SK-N-SH (cell line): Measurements from ENCODE around the gene FAM107B. TPM values are rescaled to one million over a fixed set of nuclear protein-coding genes. Genes with fewer than 3 reads are reported as not detected.

Experiments
- CTCF ChIA-PET: fragments of 300-600, 350-600 bp; formaldehyde crosslinking; extraction: SDS; loops from one replicate; lab custom pipeline; 2021; lab: Yijun Ruan, JAX
- POLR2A ChIA-PET: fragments of 350-600 bp; sonication (Branson Sonifier 250); formaldehyde crosslinking; extraction: SDS; loops from one replicate; lab custom pipeline; 2020; ENCODE audit warnings: antibody characterized with exemption, inconsistent platforms; lab: Yijun Ruan, JAX
- DNase-seq: peaks from one replicate; pipeline ENCODE4 v3.0.0; 2012
- H2AFZ ChIP-seq: fragments of 200-600 bp; sonication (generic); 2 replicates; pipeline ENCODE4 v1.8.1; 2016; ENCODE audit warnings: antibody characterized with exemption, mild to moderate bottlenecking, low read depth
- H3F3A ChIP-seq: fragments of 200-600 bp; sonication (generic); replicated peaks from 2 replicates; pipeline ENCODE3; 2016; ENCODE audit warnings: antibody characterized with exemption, mild to moderate bottlenecking; ENCODE audit not compliant: insufficient read depth
- H3K27ac ChIP-seq, 2 experiments: fragments of 200-500 bp in 1 of 2; fragments of 200-600 bp in 1 of 2; sonication (Bioruptor generic) in 1 of 2; sonication (generic), shearing (Covaris generic) in 1 of 2; 2 replicates each; pipeline versions ENCODE4 v1.5.1 to v1.6.1; 2014 to 2016; ENCODE audit warnings: low read depth in 2 of 2, inconsistent platforms in 1 of 2, low read length in 1 of 2, mild to moderate bottlenecking in 1 of 2, mixed read lengths in 1 of 2
- H3K27me3 ChIP-seq: fragments of 200-600 bp; sonication (generic), shearing (Covaris generic); 2 replicates; pipeline ENCODE4 v1.6.1; 2016; ENCODE audit warnings: mixed run types; ENCODE audit not compliant: insufficient read depth
- H3K36me3 ChIP-seq, 2 experiments: fragments of 200-500 bp in 1 of 2; fragments of 200-600 bp in 1 of 2; sonication (Bioruptor generic) in 1 of 2; sonication (generic) in 1 of 2; replicated peaks in 1 of 2; 2 replicates each; pipeline versions ENCODE3 to v1.5.1; 2014 to 2016; ENCODE audit warnings: low read length in 1 of 2, mild to moderate bottlenecking in 1 of 2; ENCODE audit not compliant: insufficient read depth in 2 of 2, control insufficient read depth in 1 of 2
- H3K4me1 ChIP-seq, 2 experiments: fragments of 200-500 bp in 1 of 2; fragments of 200-600 bp in 1 of 2; sonication (Bioruptor generic) in 1 of 2; sonication (generic), shearing (Covaris generic) in 1 of 2; 2 replicates each; pipeline versions ENCODE4 v1.5.1 to v1.6.1; 2014 to 2016; ENCODE audit warnings: low read depth in 1 of 2, low read length in 1 of 2, mixed run types in 1 of 2; ENCODE audit not compliant: insufficient read depth in 2 of 2, control insufficient read depth in 1 of 2
- H3K4me2 ChIP-seq: fragments of 200-600 bp; sonication (generic), shearing (Covaris generic); 2 replicates; pipeline ENCODE4 v1.6.1; 2017; ENCODE audit warnings: mixed run types
- H3K4me3 ChIP-seq, 2 experiments: fragments of 200-500 bp in 1 of 2; fragments of 200-600 bp in 1 of 2; sonication (Bioruptor generic) in 1 of 2; sonication (generic), shearing (Covaris generic) in 1 of 2; 2 replicates each; pipeline versions ENCODE4 v1.5.1 to v1.8.1; 2014 to 2016; ENCODE audit warnings: low read depth in 2 of 2, inconsistent platforms in 1 of 2, low read length in 1 of 2, mild to moderate bottlenecking in 1 of 2, mixed read lengths in 1 of 2, moderate library complexity in 1 of 2
- H3K79me2 ChIP-seq: fragments of 200-600 bp; sonication (generic); 2 replicates; pipeline ENCODE4 v1.8.1; 2017; ENCODE audit warnings: mild to moderate bottlenecking; ENCODE audit not compliant: insufficient read depth
- H3K9ac ChIP-seq: fragments of 200-600 bp; sonication (generic); 2 replicates; pipeline ENCODE4 v1.6.1; 2017; ENCODE audit warnings: mixed run types
- H3K9me2 ChIP-seq: fragments of 200-600 bp; sonication (generic); 2 replicates; pipeline ENCODE4 v1.6.1; 2017; ENCODE audit warnings: mixed run types
- H3K9me3 ChIP-seq: fragments of 200-600 bp; sonication (generic); 2 replicates; pipeline ENCODE4 v1.6.1; 2017; ENCODE audit warnings: mixed run types, mild to moderate bottlenecking, moderate library complexity
- H4K20me1 ChIP-seq: fragments of 200-600 bp; sonication (generic); 2 replicates; pipeline ENCODE4 v1.6.1; 2017; ENCODE audit warnings: mild to moderate bottlenecking, mixed run types; ENCODE audit not compliant: insufficient read depth
- EP300 ChIP-seq, 2 experiments: IDR thresholded peaks; 2 replicates each; pipeline versions ENCODE4 v1.4.0 to v1.6.1; 2012; ENCODE audit warnings: borderline replicate concordance in 1 of 2, low read depth in 1 of 2, low read length in 1 of 2
- EZH2phosphoT487 ChIP-seq: fragments of 200-600 bp; sonication (generic); IDR thresholded peaks from 2 replicates; pipeline ENCODE4 v1.6.1; 2017; ENCODE audit warnings: low read depth, mixed run types, mild to moderate bottlenecking, antibody characterized with exemption, moderate library complexity, borderline replicate concordance
- FOSL2 ChIP-seq: IDR thresholded peaks from 2 replicates; pipeline ENCODE4 v1.4.0; 2012; ENCODE audit warnings: low read depth, mild to moderate bottlenecking, moderate library complexity, borderline replicate concordance
- FOXM1 ChIP-seq: IDR thresholded peaks from 2 replicates; pipeline ENCODE4 v1.4.0; 2012; ENCODE audit warnings: low read depth, mild to moderate bottlenecking
- GABPA ChIP-seq: IDR thresholded peaks from 2 replicates; pipeline ENCODE4 v1.4.0; 2012; ENCODE audit warnings: low read depth, mild to moderate bottlenecking
- NRF1 ChIP-seq: IDR thresholded peaks from 2 replicates; pipeline ENCODE4 v1.6.1; 2012; ENCODE audit warnings: low read depth, mild to moderate bottlenecking, low read length
- RAD21 ChIP-seq: IDR thresholded peaks from 2 replicates; pipeline ENCODE4 v1.6.1; 2012; ENCODE audit warnings: mild to moderate bottlenecking, low read length
- RCOR1 ChIP-seq: fragments of 150-350 bp; IDR thresholded peaks from 2 replicates; pipeline ENCODE4 v1.6.1; 2017; ENCODE audit warnings: antibody characterized with exemption, low read length
- SIN3A ChIP-seq: IDR thresholded peaks from 2 replicates; pipeline ENCODE4 v1.6.1; 2012; ENCODE audit warnings: low read depth, mild to moderate bottlenecking, low read length, moderate library complexity, borderline replicate concordance
- SMC3 ChIP-seq: IDR thresholded peaks from 2 replicates; pipeline ENCODE4 v1.6.1; 2012; ENCODE audit warnings: low read depth, low read length, improper control_type of control experiment
- WGBS: methylation state at CpG from one replicate; pipeline ENCODE4 v1.1.6; 2017; ENCODE audit warnings: low lambda C conversion rate; 5-methylcytosine and 5-hydroxymethylcytosine counted together
- polyA plus RNA-seq, 3 experiments: library from polyadenylated mRNA; depleted of rRNA; stranded (reverse); fragments of >200 nt; gene quantifications; 2 replicates each; pipeline ENCODE4 v1.2.3, GENCODE V29; 2012
- TF ChIP-seq, protein P1 (sequence below): fragments of 200-600 bp; sonication (generic); IDR thresholded peaks from 2 replicates; pipeline ENCODE4 v1.6.1; 2017; ENCODE audit warnings: antibody characterized with exemption, mild to moderate bottlenecking, moderate library complexity

Gene FAM107B
- polyA plus RNA-seq, 1 of the 3 experiments (the other 2 are of a cell fraction) = 1.0 TPM

DNA sequence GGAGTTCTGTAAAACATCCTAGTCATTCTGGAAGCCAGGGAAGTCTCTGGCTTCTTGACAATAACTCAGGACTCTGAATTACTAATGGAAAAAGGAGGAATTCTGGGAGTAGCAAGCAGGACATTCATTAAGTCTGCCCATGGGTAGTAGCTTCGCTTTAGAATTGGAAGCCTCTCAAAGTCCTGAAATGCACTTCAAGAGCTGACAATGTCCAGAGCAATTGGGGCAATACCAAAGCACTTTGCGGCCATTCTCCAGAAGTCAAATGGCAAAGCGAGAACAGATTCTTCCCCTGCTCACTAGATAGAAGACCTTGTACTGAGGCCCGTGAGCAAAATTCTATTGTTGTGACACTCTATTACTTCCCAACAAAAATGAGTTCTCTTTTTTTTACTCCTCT, 293.7 kb downstream of the FAM107B start:
- no peak overlapping the region for H3K9ac ChIP-seq
- H3F3A ChIP-seq = no peaks in the 10 kb centered on the region
- POLR2A ChIA-PET = no interaction called here
- no peak for TF ChIP-seq EP300 (IDR thresholded peaks at IDR 0.05; ENCODE audit: borderline replicate concordance in 1 of 2, low read depth in 1 of 2, low read length in 1 of 2)
- no peak for TF ChIP-seq RCOR1
- TF ChIP-seq GABPA = no peak
- TF ChIP-seq FOSL2 = no peak
- CTCF ChIA-PET = interaction anchor here (0.6 to 1.5 kb wide), 3 partner anchors 280 to 343 kb away, joined by 3 to 7 read pairs (median 4); no protein-coding TSS in a partner anchor
- no peak overlapping the region for H3K4me3 ChIP-seq
- H2AFZ ChIP-seq = no peak overlapping the region
- H3K4me1 ChIP-seq = no peaks in the 10 kb centered on the region
- H3K9me2 ChIP-seq = no peaks in the 10 kb centered on the region
- no peaks in the 10 kb centered on the region for H3K27me3 ChIP-seq
- WGBS = 83% methylated on average over 4 of the region's 4 CpGs
- no peaks in the 10 kb centered on the region for H3K9me3 ChIP-seq
- no peaks in the 10 kb centered on the region for H4K20me1 ChIP-seq
- H3K36me3 ChIP-seq = no peaks in the 10 kb centered on the region
- H3K27ac ChIP-seq = no peak overlapping the region
- H3K79me2 ChIP-seq = no peaks in the 10 kb centered on the region
- DNase-seq = no peak
- H3K4me2 ChIP-seq = no peak overlapping the region

DNA sequence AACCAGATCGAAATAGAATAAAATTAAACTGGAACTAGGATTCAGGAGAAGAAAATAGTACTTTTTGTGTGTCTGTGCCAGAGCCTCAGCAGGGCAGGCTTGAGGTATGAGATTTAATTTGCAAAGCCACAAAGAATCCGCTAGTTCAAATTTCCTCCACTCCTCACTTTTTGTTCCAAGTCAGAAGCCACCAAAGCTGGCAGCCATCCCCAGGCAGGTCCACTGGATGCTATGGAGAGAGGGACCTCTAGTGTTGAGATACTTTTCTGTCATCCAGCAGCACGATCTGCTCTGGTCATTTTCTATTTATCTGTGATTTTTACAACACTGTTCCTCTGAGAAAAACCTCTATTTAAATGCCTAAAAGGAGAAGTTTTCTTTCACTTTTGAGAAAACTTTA, 296.1 kb downstream of the FAM107B start:
- TF ChIP-seq, protein P1, sequence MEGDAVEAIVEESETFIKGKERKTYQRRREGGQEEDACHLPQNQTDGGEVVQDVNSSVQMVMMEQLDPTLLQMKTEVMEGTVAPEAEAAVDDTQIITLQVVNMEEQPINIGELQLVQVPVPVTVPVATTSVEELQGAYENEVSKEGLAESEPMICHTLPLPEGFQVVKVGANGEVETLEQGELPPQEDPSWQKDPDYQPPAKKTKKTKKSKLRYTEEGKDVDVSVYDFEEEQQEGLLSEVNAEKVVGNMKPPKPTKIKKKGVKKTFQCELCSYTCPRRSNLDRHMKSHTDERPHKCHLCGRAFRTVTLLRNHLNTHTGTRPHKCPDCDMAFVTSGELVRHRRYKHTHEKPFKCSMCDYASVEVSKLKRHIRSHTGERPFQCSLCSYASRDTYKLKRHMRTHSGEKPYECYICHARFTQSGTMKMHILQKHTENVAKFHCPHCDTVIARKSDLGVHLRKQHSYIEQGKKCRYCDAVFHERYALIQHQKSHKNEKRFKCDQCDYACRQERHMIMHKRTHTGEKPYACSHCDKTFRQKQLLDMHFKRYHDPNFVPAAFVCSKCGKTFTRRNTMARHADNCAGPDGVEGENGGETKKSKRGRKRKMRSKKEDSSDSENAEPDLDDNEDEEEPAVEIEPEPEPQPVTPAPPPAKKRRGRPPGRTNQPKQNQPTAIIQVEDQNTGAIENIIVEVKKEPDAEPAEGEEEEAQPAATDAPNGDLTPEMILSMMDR = peak; percentile 74
- peak; percentile 70 for TF ChIP-seq SMC3
- TF ChIP-seq FOXM1 = no peak
- no peak for TF ChIP-seq SIN3A
- TF ChIP-seq RAD21 = peak; percentile 92
- TF ChIP-seq EZH2phosphoT487 = no peak
- no peak for TF ChIP-seq NRF1
- POLR2A ChIA-PET = interaction anchor here (0.7 kb wide), 1 partner anchor 671 kb away, joined by 3 read pairs; no protein-coding TSS in a partner anchor

More for the DNA sequence above, 296.1 kb downstream of the FAM107B start:
- Histone ChIP-seq H3F3A (no peaks in the 10 kb centered on the region), H3K79me2 (no peaks in the 10 kb centered on the region), H3K4me2 (no peak overlapping the region), H3K27me3 (no peaks in the 10 kb centered on the region), H3K9me3 (no peaks in the 10 kb centered on the region), H3K9ac (no peak overlapping the region), H3K4me1 (no peaks in the 10 kb centered on the region), H3K4me3 (no peak overlapping the region), H3K9me2 (no peaks in the 10 kb centered on the region), H3K27ac (no peak overlapping the region), H3K36me3 (no peaks in the 10 kb centered on the region), H2AFZ (no peak overlapping the region), H4K20me1 (no peaks in the 10 kb centered on the region)
- WGBS = 33% methylated on average over 3 of the region's 3 CpGs
- CTCF ChIA-PET = interaction anchor here (0.6 to 3.4 kb wide), 13 partner anchors 14 to 689 kb away, joined by 3 to 21 read pairs (median 4); no protein-coding TSS in a partner anchor
- peak; percentile 65 for DNase-seq
